SJSA1 (cell line): ENCODE measurements around the gene DIP2C. TPM values are rescaled to one million over a fixed set of nuclear protein-coding genes. Genes with fewer than 3 reads are reported as not detected.

ENCODE experiments used
- DNase-seq, 2 experiments: peaks; one replicate each; pipeline ENCODE4 v3.0.0-alpha.2; 2015 to 2020; ENCODE audit warnings: low spot score in 2 of 2, low read depth in 1 of 2
- H3K27ac ChIP-seq: fragments of 250-450 bp; sonication (Bioruptor Pico); 2 replicates; pipeline ENCODE4 v1.5.1; 2020; ENCODE audit warnings: mild to moderate bottlenecking, moderate library complexity
- H3K27me3 ChIP-seq: fragments of 250-450 bp; sonication (Bioruptor Pico); replicated peaks from 2 replicates; pipeline ENCODE4 v1.5.1; 2020; ENCODE audit warnings: mild to moderate bottlenecking, moderate library complexity
- H3K36me3 ChIP-seq: fragments of 250-450 bp; sonication (Bioruptor Pico); 2 replicates; pipeline ENCODE4 v1.5.1; 2020; ENCODE audit warnings: mild to moderate bottlenecking
- H3K4me1 ChIP-seq: fragments of 250-450 bp; sonication (Bioruptor Pico); replicated peaks from 2 replicates; pipeline ENCODE4 v1.6.1; 2021; ENCODE audit warnings: mild to moderate bottlenecking
- H3K4me3 ChIP-seq: fragments of 250-450 bp; sonication (Bioruptor Pico); 2 replicates; pipeline ENCODE4 v1.5.1; 2020; ENCODE audit warnings: mild to moderate bottlenecking
- H3K9me3 ChIP-seq: fragments of 250-450 bp; sonication (Bioruptor Pico); replicated peaks from 2 replicates; pipeline ENCODE4 v1.5.1; 2020; ENCODE audit warnings: mild to moderate bottlenecking
- total RNA-seq: library from RNA; depleted of rRNA; stranded (reverse); fragments of >200 nt; shearing (Covaris generic); gene quantifications from 2 replicates; pipeline ENCODE4 v1.2.3, GENCODE V29; 2014

DIP2C gene
- total RNA-seq, 1 experiment from 2014 or later, result 17.5 TPM

GRCh38 chr10:677750-678661 lies 11.5 kb downstream of the DIP2C start:
- no peak overlapping the region for H3K27ac ChIP-seq
- peaks cover 27% of the 10 kb centered on the region for H3K4me1 ChIP-seq
- H3K9me3 ChIP-seq, result peaks cover 3% of the 10 kb centered on the region; the same call in 1 of the 2 replicates
- H3K27me3 ChIP-seq, result no peaks in the 10 kb centered on the region
- H3K36me3 ChIP-seq, result no peaks in the 10 kb centered on the region
- no peak overlapping the region for H3K4me3 ChIP-seq
- DNase-seq, result no peak

DNA sequence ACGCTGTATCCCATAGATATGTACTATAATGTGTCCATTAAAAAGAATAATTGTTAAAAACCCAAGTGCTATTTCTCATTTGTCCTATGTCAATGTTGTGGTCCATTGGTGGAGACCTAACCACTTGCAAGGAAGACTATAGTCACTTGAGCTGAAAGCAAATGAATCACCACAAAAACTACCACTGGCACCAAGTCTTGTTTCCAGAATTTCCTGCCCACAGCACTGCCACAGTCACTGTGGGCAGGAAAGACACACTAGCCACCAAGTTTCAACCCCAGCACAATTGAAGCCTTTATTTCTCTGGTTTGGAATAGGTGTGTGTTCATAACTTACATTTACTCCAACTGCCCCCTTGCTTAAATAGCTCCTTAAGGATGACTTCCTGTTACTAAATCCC lies 12.4 kb downstream of the DIP2C start:
- H3K27ac ChIP-seq, result no peak overlapping the region
- H3K36me3 ChIP-seq, result no peaks in the 10 kb centered on the region
- H3K9me3 ChIP-seq, result peaks cover 3% of the 10 kb centered on the region; the same call in 1 of the 2 replicates
- H3K27me3 ChIP-seq, result no peaks in the 10 kb centered on the region
- no peak overlapping the region for H3K4me3 ChIP-seq
- H3K4me1 ChIP-seq, result peaks cover 21% of the 10 kb centered on the region
- DNase-seq, result no peak

DNA sequence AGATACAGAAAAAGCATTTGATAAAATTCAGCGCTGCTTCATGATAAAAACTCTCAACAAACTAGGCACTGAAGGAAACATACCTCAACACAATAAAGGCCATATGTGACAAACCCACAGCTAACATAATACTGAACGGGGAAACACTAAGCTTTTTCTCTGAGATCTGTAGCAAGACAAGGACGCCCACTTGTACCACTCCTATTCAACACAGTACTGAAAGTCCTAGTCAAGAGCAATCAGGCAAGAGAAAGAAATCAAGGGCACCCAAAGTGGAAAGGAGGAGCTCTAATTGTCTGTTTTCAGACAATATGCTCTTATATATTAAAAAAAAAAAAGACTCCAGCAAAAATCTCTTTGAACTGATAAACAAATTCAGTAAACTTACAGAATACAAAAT lies 13.3 kb downstream of the DIP2C start:
- no peaks in the 10 kb centered on the region for H3K36me3 ChIP-seq
- no peak overlapping the region for H3K4me3 ChIP-seq
- peaks cover 20% of the 10 kb centered on the region for H3K4me1 ChIP-seq
- H3K27ac ChIP-seq, result no peak overlapping the region
- H3K27me3 ChIP-seq, result no peaks in the 10 kb centered on the region
- DNase-seq, result no peak
- H3K9me3 ChIP-seq, result peaks cover 3% of the 10 kb centered on the region; the same call in 1 of the 2 replicates

DNA sequence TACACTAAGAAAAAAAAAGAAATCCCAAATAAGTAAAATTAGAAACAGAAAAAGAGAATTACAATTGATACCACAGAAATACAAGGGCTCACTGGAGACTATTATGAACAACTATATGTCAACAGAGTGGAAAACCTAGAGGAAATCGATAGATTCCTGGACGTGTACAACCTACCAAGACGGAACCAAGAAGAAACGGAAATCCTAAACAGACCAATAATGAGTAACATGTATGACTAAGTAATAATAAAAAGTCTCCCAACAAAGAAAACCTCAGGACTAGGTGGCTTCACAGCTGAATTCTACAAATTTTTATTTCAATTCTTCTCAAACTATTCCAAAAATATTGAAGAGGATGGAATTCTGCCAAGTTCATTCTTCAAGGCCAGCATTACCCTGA lies 13.9 kb downstream of the DIP2C start:
- Histone ChIP-seq H3K9me3 (peaks cover 3% of the 10 kb centered on the region; the same call in 1 of the 2 replicates), H3K36me3 (no peaks in the 10 kb centered on the region), H3K4me1 (peaks cover 20% of the 10 kb centered on the region), H3K27ac (no peak overlapping the region), H3K4me3 (no peak overlapping the region), H3K27me3 (no peaks in the 10 kb centered on the region)
- DNase-seq, result no peak

GRCh38 chr10:673492-673891 lies 16.0 kb downstream of the DIP2C start:
- Histone ChIP-seq H3K9me3 (peaks cover 3% of the 10 kb centered on the region; the same call in 1 of the 2 replicates), H3K36me3 (0 out of 2 replicates have a peak, but pooled peaks cover 3% of the 10 kb centered on the region), H3K4me1 (peaks cover 26% of the 10 kb centered on the region), H3K4me3 (no peak overlapping the region), H3K27me3 (no peaks in the 10 kb centered on the region), H3K27ac (no peak overlapping the region)
- peak in 1 of 2 experiments; percentile 20 for DNase-seq

DNA sequence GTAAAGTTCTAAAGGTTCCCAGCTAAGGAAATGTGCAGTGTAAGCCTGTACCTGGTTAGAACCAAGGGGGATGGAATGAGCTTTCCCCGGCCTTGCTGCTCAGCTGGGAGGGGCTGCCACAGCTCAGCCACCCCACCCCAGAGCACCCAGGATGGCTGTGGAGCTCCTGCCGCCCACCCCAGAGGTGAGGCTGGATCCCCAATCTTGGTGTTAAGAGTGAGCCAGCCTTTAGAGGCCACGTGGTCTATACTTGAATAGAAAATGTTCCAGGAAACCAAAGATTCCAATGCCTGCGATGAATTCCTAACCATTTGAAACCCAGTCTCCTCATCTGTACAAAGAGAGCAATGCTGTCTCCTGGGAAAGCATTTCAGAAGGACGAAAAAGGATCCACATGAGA lies 16.5 kb downstream of the DIP2C start:
- no peak overlapping the region for H3K4me3 ChIP-seq
- peak in 1 of 2 experiments; percentile 16 for DNase-seq
- H3K36me3 ChIP-seq, result peaks cover 5% of the 10 kb centered on the region; the same call in 1 of the 2 replicates
- no peak overlapping the region for H3K27ac ChIP-seq
- peaks cover 25% of the 10 kb centered on the region for H3K4me1 ChIP-seq
- peaks cover 3% of the 10 kb centered on the region; the same call in 1 of the 2 replicates for H3K9me3 ChIP-seq
- no peaks in the 10 kb centered on the region for H3K27me3 ChIP-seq

- H3K36me3 ChIP-seq, result peaks cover 13% of the 10 kb centered on the region
- peak in 1 of 2 experiments; percentile 37 for DNase-seq
- H3K4me1 ChIP-seq, result peaks cover 17% of the 10 kb centered on the region
- H3K27me3 ChIP-seq, result no peaks in the 10 kb centered on the region
- no peak overlapping the region for H3K4me3 ChIP-seq
- H3K27ac ChIP-seq, result no peak overlapping the region
- H3K9me3 ChIP-seq, result peaks cover 9% of the 10 kb centered on the region; the same call in 1 of the 2 replicates
These were observed 17.3 kb downstream of the DIP2C start for GRCh38 chr10:672203-672602.

DNA sequence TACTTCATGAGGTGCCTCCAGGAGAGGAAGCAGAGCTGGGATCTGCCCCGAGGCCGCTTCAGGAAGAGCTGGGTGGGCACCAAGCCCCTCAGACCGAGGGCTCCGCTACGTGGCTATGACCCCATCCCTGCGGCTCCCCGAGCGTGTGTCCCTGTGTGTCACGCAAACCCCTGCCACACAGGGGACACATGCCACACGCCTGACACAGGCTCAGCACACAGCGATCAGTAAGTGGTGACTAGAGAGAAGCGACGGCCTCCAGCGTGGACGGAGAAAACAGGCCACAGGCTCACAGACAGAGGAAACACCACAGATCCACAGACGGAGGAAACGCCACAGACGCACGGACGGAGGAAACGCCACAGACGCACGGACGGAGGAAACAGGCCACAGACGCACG lies 18.5 kb downstream of the DIP2C start:
- peaks cover 12% of the 10 kb centered on the region for H3K4me1 ChIP-seq
- H3K27ac ChIP-seq, result no peak overlapping the region
- DNase-seq, result no peak
- peaks cover 7% of the 10 kb centered on the region; the same call in 1 of the 2 replicates for H3K9me3 ChIP-seq
- H3K27me3 ChIP-seq, result no peaks in the 10 kb centered on the region
- peaks cover 13% of the 10 kb centered on the region for H3K36me3 ChIP-seq
- no peak overlapping the region for H3K4me3 ChIP-seq

DNA sequence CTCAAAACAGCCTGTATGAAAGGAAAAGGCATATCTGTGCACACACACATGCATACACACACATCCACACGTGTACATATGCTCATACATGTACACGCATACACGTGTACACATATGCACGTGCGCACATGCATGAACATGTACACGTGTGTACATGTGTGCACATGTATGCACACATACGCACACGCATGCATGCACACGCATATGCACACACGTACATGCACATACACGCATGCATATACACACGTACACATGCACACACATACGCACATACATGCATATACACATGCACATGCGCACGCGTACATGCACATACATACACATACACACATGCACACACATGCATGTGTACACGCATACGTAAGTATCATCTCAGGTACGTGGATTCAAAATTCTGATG lies 19.4 kb downstream of the DIP2C start:
- no peaks in the 10 kb centered on the region for H3K27me3 ChIP-seq
- peaks cover 6% of the 10 kb centered on the region; the same call in 1 of the 2 replicates for H3K4me1 ChIP-seq
- DNase-seq, result peak in 1 of 2 experiments; percentile 24
- no peak overlapping the region for H3K27ac ChIP-seq
- H3K36me3 ChIP-seq, result peaks cover 13% of the 10 kb centered on the region
- no peak overlapping the region for H3K4me3 ChIP-seq
- 0 out of 2 replicates have a peak, but pooled peaks cover 6% of the 10 kb centered on the region for H3K9me3 ChIP-seq

- peaks cover 13% of the 10 kb centered on the region for H3K36me3 ChIP-seq
- no peak overlapping the region for H3K27ac ChIP-seq
- peaks cover 6% of the 10 kb centered on the region; the same call in 1 of the 2 replicates for H3K4me1 ChIP-seq
- H3K4me3 ChIP-seq, result no peak overlapping the region
- no peaks in the 10 kb centered on the region for H3K27me3 ChIP-seq
- peak in 1 of 2 experiments; percentile 33 for DNase-seq
- 0 out of 2 replicates have a peak, but pooled peaks cover 6% of the 10 kb centered on the region for H3K9me3 ChIP-seq
These were observed 20.5 kb downstream of the DIP2C start for GRCh38 chr10:668786-669485.

- Histone ChIP-seq H3K27me3 (no peaks in the 10 kb centered on the region), H3K36me3 (peaks cover 13% of the 10 kb centered on the region), H3K9me3 (0 out of 2 replicates have a peak, but pooled peaks cover 6% of the 10 kb centered on the region), H3K4me3 (no peak overlapping the region), H3K4me1 (peaks cover 6% of the 10 kb centered on the region; the same call in 1 of the 2 replicates), H3K27ac (no peak overlapping the region)
- DNase-seq, result peak in 1 of 2 experiments; percentile 2
These were observed 21.8 kb downstream of the DIP2C start for GRCh38 chr10:667602-668143.

DNA sequence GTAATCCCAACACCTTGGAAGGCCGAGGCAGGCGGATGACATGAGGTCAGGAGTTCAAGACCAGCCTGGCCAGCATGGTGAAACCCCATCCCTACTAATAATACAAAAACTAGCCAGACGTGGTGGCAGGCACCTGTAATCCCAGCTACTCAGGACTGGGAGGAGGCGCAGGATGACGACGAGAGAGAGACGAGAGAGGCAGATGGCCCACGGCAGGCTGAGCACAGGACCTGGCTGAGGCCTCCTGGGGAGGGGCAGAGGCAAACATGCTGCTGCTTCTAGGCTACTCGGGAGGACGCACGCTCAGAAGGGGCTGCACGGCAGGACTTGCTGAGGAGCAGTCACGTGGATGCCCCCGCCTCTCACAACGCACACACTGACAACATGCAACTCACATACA lies 22.4 kb downstream of the DIP2C start:
- no peaks in the 10 kb centered on the region for H3K27me3 ChIP-seq
- H3K4me3 ChIP-seq, result no peak overlapping the region
- peak in 1 of 2 experiments; percentile 36 for DNase-seq
- peaks cover 13% of the 10 kb centered on the region for H3K36me3 ChIP-seq
- H3K4me1 ChIP-seq, result peaks cover 6% of the 10 kb centered on the region; the same call in 1 of the 2 replicates
- H3K27ac ChIP-seq, result no peak overlapping the region
- 0 out of 2 replicates have a peak, but pooled peaks cover 6% of the 10 kb centered on the region for H3K9me3 ChIP-seq

DNA sequence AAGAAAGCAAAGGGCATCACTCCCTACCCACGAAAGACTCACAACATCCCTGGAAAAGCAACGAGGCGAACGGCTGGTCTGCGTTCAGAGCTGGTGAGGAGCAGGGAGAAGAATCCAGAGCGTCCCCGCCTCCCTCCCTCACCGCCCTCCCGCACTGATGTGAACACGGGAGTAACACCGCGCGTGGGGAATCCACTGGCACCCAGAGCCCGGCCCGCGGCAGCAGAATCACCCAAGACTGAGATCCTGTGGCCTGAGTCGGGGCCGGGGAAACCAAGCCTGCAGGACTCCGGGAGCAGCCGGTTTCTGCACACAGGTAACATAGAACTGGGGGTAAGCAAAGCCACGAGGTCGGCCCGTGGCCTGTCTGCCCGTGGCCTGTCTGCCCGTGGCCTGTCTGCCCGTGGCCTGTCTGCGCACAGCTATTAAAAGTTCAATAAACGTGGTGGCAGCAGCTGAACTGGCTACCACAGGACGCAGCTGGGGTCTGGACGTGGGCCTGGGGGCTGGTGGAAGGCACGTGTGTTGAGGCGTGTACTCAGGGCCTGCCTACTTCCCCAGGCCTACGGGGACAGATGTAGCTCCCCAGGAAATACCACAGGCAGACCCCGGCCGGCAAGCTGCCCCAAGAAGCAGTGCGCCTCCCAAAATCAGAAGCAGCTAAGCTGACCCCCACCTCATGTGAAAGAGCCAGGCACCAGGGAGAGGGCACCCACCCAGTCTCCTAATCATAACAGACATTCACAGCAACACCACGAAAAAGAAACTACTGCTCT lies 23.0 kb downstream of the DIP2C start:
- peaks cover 13% of the 10 kb centered on the region for H3K36me3 ChIP-seq
- peaks cover 6% of the 10 kb centered on the region; the same call in 1 of the 2 replicates for H3K4me1 ChIP-seq
- H3K4me3 ChIP-seq, result no peak overlapping the region
- 0 out of 2 replicates have a peak, but pooled peaks cover 6% of the 10 kb centered on the region for H3K9me3 ChIP-seq
- peak in 1 of 2 experiments; percentile 29 for DNase-seq
- H3K27me3 ChIP-seq, result no peaks in the 10 kb centered on the region
- H3K27ac ChIP-seq, result no peak overlapping the region
